Naive thymus-derived CD4-positive, alpha-beta T cell (primary cell): Measurements from ENCODE around the gene SNAPC1. TPM values are rescaled to one million over a fixed set of nuclear protein-coding genes. Genes with fewer than 3 reads are reported as not detected.

ENCODE experiments used
- ATAC-seq: fragments of 150-1000 bp; cut with Tn5 transposase; 2 replicates; pipeline ENCODE4 v1.10.0; 2021; ENCODE audit warnings: mild to moderate bottlenecking, moderate library complexity
- CTCF ChIA-PET: fragments of 350-600 bp; sonication (Branson Sonifier 250); formaldehyde crosslinking; loops from one replicate; lab custom pipeline; 2021; ENCODE audit warnings: antibody characterized with exemption; lab: Charles Lee
- POLR2A ChIA-PET: fragments of 350-600 bp; sonication (Branson Sonifier 250); formaldehyde crosslinking; loops from one replicate; lab custom pipeline; 2021; ENCODE audit warnings: antibody characterized with exemption, inconsistent platforms; lab: Charles Lee
- DNase-seq, 9 donors: peaks; one replicate each; pipeline versions ENCODE4 v3.0.0 to v3.0.0-alpha.2; 2020 to 2022; ENCODE audit warnings: mixed read lengths in 1 of 9
- H3K27ac ChIP-seq: one replicate; pipeline ENCODE4 v1.7.0; 2013; ENCODE audit warnings: mild to moderate bottlenecking, low read depth, low read length, moderate library complexity
- H3K27me3 ChIP-seq, 2 donors: one replicate each; pipeline ENCODE4 v1.7.0; 2013; ENCODE audit warnings: low read length in 2 of 2, mild to moderate bottlenecking in 2 of 2, moderate library complexity in 2 of 2; ENCODE audit not compliant: control insufficient read depth in 2 of 2, insufficient read depth in 2 of 2
- H3K36me3 ChIP-seq, 3 experiments: 1 replicate in 2 of 3; 2 replicates in 1 of 3; pipeline ENCODE4 v1.7.0; 2013; ENCODE audit warnings: low read length in 3 of 3, mild to moderate bottlenecking in 3 of 3, moderate library complexity in 1 of 3; ENCODE audit not compliant: insufficient read depth in 3 of 3, control insufficient read depth in 2 of 3
- H3K4me1 ChIP-seq, 2 donors: one replicate each; pipeline ENCODE4 v1.7.0; 2013; ENCODE audit warnings: low read length in 2 of 2, mild to moderate bottlenecking in 2 of 2, moderate library complexity in 1 of 2; ENCODE audit not compliant: control insufficient read depth in 2 of 2, insufficient read depth in 2 of 2
- H3K4me3 ChIP-seq: 2 replicates; pipeline ENCODE4 v1.7.0; 2013; ENCODE audit warnings: mild to moderate bottlenecking, low read length
- H3K9me3 ChIP-seq, 3 experiments: 1 replicate in 2 of 3; 2 replicates in 1 of 3; pipeline ENCODE4 v1.7.0; 2013; ENCODE audit warnings: low read length in 3 of 3; ENCODE audit not compliant: control insufficient read depth in 2 of 3
- H3K27ac Mint-ChIP-seq, 9 donors: one replicate each; pipeline ENCODE4 v1.8.0; 2020 to 2022; ENCODE audit warnings: mixed read lengths in 9 of 9, mild to moderate bottlenecking in 8 of 9, moderate library complexity in 5 of 9, inconsistent platforms in 2 of 9
- H3K27me3 Mint-ChIP-seq, 5 donors: one replicate each; pipeline ENCODE4 v1.8.0; 2021 to 2022; ENCODE audit warnings: mixed read lengths in 5 of 5, mild to moderate bottlenecking in 1 of 5
- H3K36me3 Mint-ChIP-seq, 5 donors: one replicate each; pipeline ENCODE4 v1.8.0; 2020 to 2022; ENCODE audit warnings: mixed read lengths in 5 of 5, mild to moderate bottlenecking in 3 of 5, inconsistent platforms in 1 of 5
- H3K4me1 Mint-ChIP-seq, 7 donors: one replicate each; pipeline ENCODE4 v1.8.0; 2020 to 2022; ENCODE audit warnings: mixed read lengths in 7 of 7, mild to moderate bottlenecking in 3 of 7, inconsistent platforms in 1 of 7
- H3K4me3 Mint-ChIP-seq, 10 donors: one replicate each; pipeline ENCODE4 v1.8.0; 2020 to 2022; ENCODE audit warnings: mild to moderate bottlenecking in 10 of 10, mixed read lengths in 10 of 10, moderate library complexity in 6 of 10, inconsistent platforms in 2 of 10
- H3K9me3 Mint-ChIP-seq, 11 donors: one replicate each; pipeline ENCODE4 v1.8.0; 2020 to 2022; ENCODE audit warnings: mixed read lengths in 11 of 11, mild to moderate bottlenecking in 4 of 11, inconsistent platforms in 1 of 11, moderate library complexity in 1 of 11
- intact Hi-C, 2 donors: fragments of 100-400 bp; cut with micrococcal nuclease; formaldehyde crosslinking; loops; one replicate each; pipeline ENCODE4 v1.15.1; 2023
- polyA plus RNA-seq, 2 donors: library from polyadenylated mRNA; unstranded; fragments of 300-500 nt; fragmentation: Illumina TruSeq; gene quantifications; one replicate each; pipeline ENCODE4 v1.2.3, GENCODE V29; 2021
- total RNA-seq, 6 experiments: library from RNA in 5 of 6; stranded (reverse) in 5 of 6; gene quantifications; 1 replicate in 5 of 6; 2 replicates in 1 of 6; pipeline ENCODE4 v1.2.3 and lab custom pipeline; 2021 to 2026

The SNAPC1 gene
- total and polyA plus RNA-seq, 7 experiments from 2014 or later = 3.5 to 8.7 (median 5.3) TPM

GRCh38 chr14:61733972-61734371, 28.2 kb upstream of the SNAPC1 start:
- Mint-ChIP-seq H3K9me3 (no peaks in the 10 kb centered on the region), H3K4me1 (peaks cover 7 to 62% (median 20%) of the 10 kb centered on the region in 7 donors), H3K36me3 (peaks cover 9 to 60% (median 29%) of the 10 kb centered on the region in 5 donors), H3K27ac (peak overlapping the region in 4 of 9 donors; percentile 19 to 48 (median 34)), H3K4me3 (no peak overlapping the region), H3K27me3 (no peaks in the 10 kb centered on the region)
- no peak for DNase-seq
- no peak for ATAC-seq
- no peaks in the 10 kb centered on the region for H3K27me3 ChIP-seq
- ChIA-PET CTCF (interaction anchor here (0.5 to 0.7 kb wide), 3 partner anchors 95 to 215 kb away, joined by 3 read pairs; no protein-coding TSS in a partner anchor), POLR2A (no interaction called here)
- intact Hi-C loops = loop anchor here (5.0 kb wide), 2 partner anchors 37 to 103 kb away; partner anchors contain the start of gene HIF1A (in 1 of the 2)
- H3K4me1 ChIP-seq = peaks cover 0 to 4% of the 10 kb centered on the region in 2 donors
- no peaks in the 10 kb centered on the region for H3K9me3 ChIP-seq
- no peak overlapping the region for H3K27ac ChIP-seq
- H3K36me3 ChIP-seq = peaks cover 17 to 78% (median 20%) of the 10 kb centered on the region in 3 experiments
- no peak overlapping the region for H3K4me3 ChIP-seq

GRCh38 chr14:61736751-61737150, 25.5 kb upstream of the SNAPC1 start:
- ATAC-seq = no peak
- Histone ChIP-seq H3K4me3 (no peak overlapping the region), H3K4me1 (no peaks in the 10 kb centered on the region), H3K27me3 (no peaks in the 10 kb centered on the region), H3K27ac (no peak overlapping the region), H3K36me3 (peaks cover 23 to 85% (median 31%) of the 10 kb centered on the region in 3 experiments), H3K9me3 (no peaks in the 10 kb centered on the region)
- H3K4me1 Mint-ChIP-seq = peaks cover 0 to 50% (median 4%) of the 10 kb centered on the region in 7 donors
- H3K27ac Mint-ChIP-seq = peak overlapping the region in 3 of 9 donors; percentile 46 to 59 (median 56)
- H3K4me3 Mint-ChIP-seq = no peak overlapping the region
- ChIA-PET CTCF (no interaction called here), POLR2A (no interaction called here)
- H3K9me3 Mint-ChIP-seq = peaks cover 0 to 2% (median 0%) of the 10 kb centered on the region in 11 donors
- peaks cover 9 to 64% (median 36%) of the 10 kb centered on the region in 5 donors for H3K36me3 Mint-ChIP-seq
- DNase-seq = no peak
- intact Hi-C loops = loop anchor here in 1 of 2 donors (2.0 kb wide), 1 partner anchor 14 kb away; no protein-coding TSS in a partner anchor
- no peaks in the 10 kb centered on the region for H3K27me3 Mint-ChIP-seq

- Histone ChIP-seq H3K9me3 (no peaks in the 10 kb centered on the region), H3K36me3 (peaks cover 23 to 83% (median 37%) of the 10 kb centered on the region in 3 experiments), H3K4me1 (no peaks in the 10 kb centered on the region), H3K27me3 (no peaks in the 10 kb centered on the region), H3K27ac (no peak overlapping the region), H3K4me3 (no peak overlapping the region)
- Mint-ChIP-seq H3K27me3 (no peaks in the 10 kb centered on the region), H3K9me3 (peaks cover 0 to 2% (median 0%) of the 10 kb centered on the region in 11 donors), H3K4me1 (peaks cover 0 to 48% (median 4%) of the 10 kb centered on the region in 7 donors), H3K27ac (peak overlapping the region in 5 of 9 donors; percentile 7 to 56 (median 32)), H3K36me3 (peaks cover 9 to 55% (median 37%) of the 10 kb centered on the region in 5 donors), H3K4me3 (no peak overlapping the region)
- DNase-seq (no peak), ATAC-seq (peak; percentile 69)
- ChIA-PET POLR2A (interaction anchor here (1.3 kb wide), 1 partner anchor 24 kb away, joined by 4 read pairs; the partner anchor contains the start of gene SNAPC1), CTCF (no interaction called here)
- intact Hi-C loops = loop anchor here in 1 of 2 donors (2.0 kb wide), 1 partner anchor 13 kb away; no protein-coding TSS in a partner anchor
These were observed 24.3 kb upstream of the SNAPC1 start for GRCh38 chr14:61737915-61738314.

GRCh38 chr14:61739133-61739532, 23.1 kb upstream of the SNAPC1 start:
- Mint-ChIP-seq H3K4me3 (no peak overlapping the region), H3K9me3 (peaks cover 0 to 2% (median 0%) of the 10 kb centered on the region in 11 donors), H3K27ac (peak overlapping the region in 1 of 9 donors; percentile 15), H3K36me3 (peaks cover 9 to 46% (median 37%) of the 10 kb centered on the region in 5 donors), H3K27me3 (no peaks in the 10 kb centered on the region), H3K4me1 (peaks cover 0 to 47% (median 4%) of the 10 kb centered on the region in 7 donors)
- Histone ChIP-seq H3K4me1 (no peaks in the 10 kb centered on the region), H3K36me3 (peaks cover 23 to 85% (median 31%) of the 10 kb centered on the region in 3 experiments), H3K27me3 (no peaks in the 10 kb centered on the region), H3K4me3 (no peak overlapping the region), H3K27ac (no peak overlapping the region), H3K9me3 (no peaks in the 10 kb centered on the region)
- intact Hi-C loops = no loop called here
- no peak for ATAC-seq
- CTCF ChIA-PET = interaction anchor here (1.0 to 1.4 kb wide), 2 partner anchors 10 to 278 kb away, joined by 4 to 9 read pairs; no protein-coding TSS in a partner anchor
- no peak for DNase-seq
- POLR2A ChIA-PET = interaction anchor here (1.1 to 1.3 kb wide), 3 partner anchors 9 to 297 kb away, joined by 3 to 4 read pairs (median 3); partner anchors contain the start of gene SNAPC1

DNA sequence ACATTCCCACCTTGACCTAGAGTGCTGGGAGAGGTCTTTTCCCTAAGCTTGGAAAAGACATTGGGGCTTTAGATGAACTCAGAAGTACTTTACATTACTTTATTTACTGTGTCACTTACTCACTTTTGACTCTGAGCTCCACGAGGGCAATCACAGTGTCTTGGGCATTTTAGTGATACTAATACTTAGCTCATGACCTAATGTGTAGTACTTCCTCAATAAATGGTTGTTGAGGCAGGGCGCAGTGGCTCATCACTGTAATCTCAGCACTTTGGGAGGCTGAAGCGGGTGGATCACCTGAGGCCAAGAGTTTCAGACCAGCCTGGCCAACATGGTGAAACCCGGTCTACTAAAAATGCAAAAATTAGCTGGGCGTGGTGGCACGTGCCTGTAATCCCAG, 19.8 kb upstream of the SNAPC1 start:
- no peak overlapping the region for H3K27ac ChIP-seq
- no peaks in the 10 kb centered on the region for H3K9me3 ChIP-seq
- intact Hi-C loops = no loop called here
- peak overlapping the region in 4 of 9 donors; percentile 9 to 51 (median 50) for H3K27ac Mint-ChIP-seq
- no peak overlapping the region for H3K4me3 ChIP-seq
- H3K27me3 ChIP-seq = no peaks in the 10 kb centered on the region
- ChIA-PET POLR2A (interaction anchor here (0.9 to 2.8 kb wide), 4 partner anchors 20 to 169 kb away, joined by 3 to 12 read pairs (median 3); partner anchors contain the start of gene SNAPC1), CTCF (interaction anchor here (1.0 to 1.4 kb wide), 5 partner anchors 13 to 280 kb away, joined by 3 to 6 read pairs (median 3); partner anchors contain the start of gene SNAPC1)
- H3K4me1 Mint-ChIP-seq = peaks cover 0 to 52% (median 0%) of the 10 kb centered on the region in 7 donors
- peaks cover 18 to 83% (median 19%) of the 10 kb centered on the region in 3 experiments for H3K36me3 ChIP-seq
- DNase-seq (no peak), ATAC-seq (peak; percentile 31)
- peaks cover 8 to 37% (median 35%) of the 10 kb centered on the region in 5 donors for H3K36me3 Mint-ChIP-seq
- H3K9me3 Mint-ChIP-seq = peaks cover 0 to 2% (median 0%) of the 10 kb centered on the region in 11 donors
- no peak overlapping the region for H3K4me3 Mint-ChIP-seq
- no peaks in the 10 kb centered on the region for H3K27me3 Mint-ChIP-seq
- no peaks in the 10 kb centered on the region for H3K4me1 ChIP-seq

- ChIA-PET POLR2A (interaction anchor here (0.5 to 1.2 kb wide), 5 partner anchors 18 to 390 kb away, joined by 3 to 8 read pairs (median 3); partner anchors contain the start of gene SNAPC1), CTCF (interaction anchor here (0.6 to 1.6 kb wide), 2 partner anchors 22 to 93 kb away, joined by 3 to 5 read pairs; no protein-coding TSS in a partner anchor)
- Mint-ChIP-seq H3K36me3 (peaks cover 4 to 38% (median 30%) of the 10 kb centered on the region in 5 donors), H3K27me3 (no peaks in the 10 kb centered on the region), H3K9me3 (peaks cover 0 to 2% (median 0%) of the 10 kb centered on the region in 11 donors), H3K4me1 (peaks cover 0 to 55% (median 0%) of the 10 kb centered on the region in 7 donors), H3K27ac (no peak overlapping the region), H3K4me3 (no peak overlapping the region)
- H3K9me3 ChIP-seq = no peaks in the 10 kb centered on the region
- ATAC-seq (no peak), DNase-seq (no peak)
- no peak overlapping the region for H3K27ac ChIP-seq
- no peak overlapping the region for H3K4me3 ChIP-seq
- no peaks in the 10 kb centered on the region for H3K4me1 ChIP-seq
- peaks cover 18 to 66% (median 19%) of the 10 kb centered on the region in 3 experiments for H3K36me3 ChIP-seq
- no peaks in the 10 kb centered on the region for H3K27me3 ChIP-seq
- intact Hi-C loops = no loop called here
These were observed 18.0 kb upstream of the SNAPC1 start for GRCh38 chr14:61744238-61744637.
